HepG2 (cell line): ENCODE measurements around the gene COPE. TPM values are rescaled to one million over a fixed set of nuclear protein-coding genes. Genes with fewer than 3 reads are reported as not detected.

Experiments
- GPN1 ChIP-seq: sonication (generic); formaldehyde crosslinking; IDR thresholded peaks from 2 replicates; pipeline ENCODE4 v1.5.1; 2020; ENCODE audit warnings: missing genetic modification reagents, borderline replicate concordance
- HCFC1 ChIP-seq: fragments of 150-350 bp; IDR thresholded peaks from 2 replicates; pipeline ENCODE4 v1.6.1; 2014; ENCODE audit warnings: low read depth, low read length
- KAT8 ChIP-seq: IDR thresholded peaks from 2 replicates; pipeline ENCODE4 v1.6.1; 2016; ENCODE audit warnings: missing genetic modification reagents, missing compliant biosample characterization
- MAFG ChIP-seq: sonication (generic); formaldehyde crosslinking; IDR thresholded peaks from 2 replicates; pipeline ENCODE4 v1.5.1; 2020; ENCODE audit warnings: mild to moderate bottlenecking, missing genetic modification reagents
- MEIS1 ChIP-seq: sonication (generic); formaldehyde crosslinking; IDR thresholded peaks from 2 replicates; pipeline ENCODE4 v1.9.0; 2021; ENCODE audit warnings: mild to moderate bottlenecking, missing genetic modification reagents, moderate library complexity, borderline replicate concordance
- PAF1 ChIP-seq: IDR thresholded peaks from 2 replicates; pipeline ENCODE4 v1.6.1; 2016; ENCODE audit warnings: missing genetic modification reagents, missing compliant biosample characterization
- PCBP2 ChIP-seq: fragments of 200-400 bp; formaldehyde crosslinking; optimal IDR thresholded peaks from 2 replicates; pipeline ENCODE3; 2018; ENCODE audit warnings: low read length, low read depth; ENCODE audit not compliant: poor library complexity, severe bottlenecking
- ZNF180 ChIP-seq: sonication (generic); formaldehyde crosslinking; IDR thresholded peaks from 2 replicates; pipeline ENCODE4 v1.4.0; 2020; ENCODE audit warnings: low read depth, missing genetic modification reagents, borderline replicate concordance
- ZNF737 ChIP-seq: sonication (generic); formaldehyde crosslinking; IDR thresholded peaks from 2 replicates; pipeline ENCODE4 v1.5.0; 2020; ENCODE audit warnings: missing genetic modification reagents, mild to moderate bottlenecking, borderline replicate concordance
- polyA plus RNA-seq, 8 experiments: library from polyadenylated mRNA; depleted of rRNA in 3 of 8; stranded (reverse) in 7 of 8; unstranded in 1 of 8; fragments of >200 nt; fragmentation: Illumina TruSeq in 4 of 8; extraction: Trizol in 4 of 8; gene quantifications; 2 replicates each; pipeline versions ENCODE4 v1.2.1 to v1.2.3, GENCODE V29; 2011 to 2016; ENCODE audit warnings: low read depth in 4 of 8, missing spikeins in 1 of 8, mixed read lengths in 1 of 8; ENCODE audit not compliant: insufficient read depth in 1 of 8
- total RNA-seq, 5 experiments: library from RNA; depleted of rRNA; stranded (reverse); fragments of >200 nt; fragmentation: Illumina TruSeq; extraction: Trizol; gene quantifications; 2 replicates each; pipeline ENCODE4 v1.2.3, GENCODE V29; 2016; ENCODE audit warnings: low read depth in 1 of 5
- TF ChIP-seq, protein P1 (sequence below): sonication (generic); formaldehyde crosslinking; IDR thresholded peaks from 2 replicates; pipeline ENCODE4 v1.4.0; 2020; ENCODE audit warnings: missing genetic modification reagents, borderline replicate concordance
- TF ChIP-seq, protein P2 (sequence below): sonication (generic); formaldehyde crosslinking; IDR thresholded peaks from 2 replicates; pipeline ENCODE4 v1.8.1; 2022; ENCODE audit warnings: mild to moderate bottlenecking, missing genetic modification reagents
- TF ChIP-seq, protein P3 (sequence below): sonication (generic); formaldehyde crosslinking; IDR thresholded peaks from 2 replicates; pipeline ENCODE4 v1.5.0; 2020; ENCODE audit warnings: mild to moderate bottlenecking, missing genetic modification reagents, borderline replicate concordance
- TF ChIP-seq, protein P4 (sequence below): IDR thresholded peaks from 2 replicates; pipeline ENCODE4 v1.6.1; 2018; ENCODE audit warnings: missing genetic modification reagents, mild to moderate bottlenecking, missing compliant biosample characterization

The COPE gene
- total and polyA plus RNA-seq, 2 of the 13 experiments (the other 11 are each of a cell fraction or from before 2014, with no cell fraction given), result 189 to 205 TPM

DNA sequence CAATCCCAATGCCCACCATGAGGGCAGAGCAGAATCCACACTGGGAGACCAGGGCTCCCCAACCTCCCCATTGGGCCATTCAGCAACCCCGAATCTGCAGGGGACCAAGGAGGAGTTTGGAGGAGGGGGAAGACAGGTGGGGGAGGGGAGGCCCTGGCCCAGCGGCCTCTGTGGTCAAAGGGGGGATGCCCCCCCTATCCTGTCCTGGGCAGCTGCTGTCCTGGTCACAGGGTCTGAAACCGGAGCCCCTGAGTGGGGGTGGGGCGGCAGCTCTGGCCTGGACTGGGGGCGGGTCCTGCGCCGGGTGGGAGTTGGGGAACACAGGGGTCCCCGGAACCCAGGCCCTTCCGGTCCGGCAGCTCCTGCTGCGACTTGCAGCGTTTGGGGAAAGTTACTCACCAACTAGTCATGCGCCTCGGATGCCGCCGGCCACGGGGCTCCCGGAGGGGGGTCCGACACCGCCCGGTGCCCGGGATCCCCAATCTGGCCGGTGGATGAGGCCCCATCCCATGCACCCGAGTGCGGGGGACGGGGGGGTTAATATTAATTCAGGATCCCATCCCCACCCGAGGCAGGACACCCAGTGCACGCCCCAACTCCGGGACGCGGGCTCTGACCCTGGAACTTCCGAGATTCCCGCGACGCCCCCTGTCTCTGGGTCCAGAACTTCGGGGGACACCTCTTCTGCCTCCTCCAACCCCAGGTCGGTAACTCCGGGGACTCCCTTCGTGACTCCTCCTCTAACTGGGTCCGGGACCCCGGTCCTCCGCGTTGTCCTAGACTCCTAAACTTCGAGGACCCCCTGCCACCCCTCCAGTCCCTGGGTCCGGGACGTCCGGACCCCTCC, 21.0 kb upstream of the COPE start (continued):
- TF ChIP-seq, protein P1, sequence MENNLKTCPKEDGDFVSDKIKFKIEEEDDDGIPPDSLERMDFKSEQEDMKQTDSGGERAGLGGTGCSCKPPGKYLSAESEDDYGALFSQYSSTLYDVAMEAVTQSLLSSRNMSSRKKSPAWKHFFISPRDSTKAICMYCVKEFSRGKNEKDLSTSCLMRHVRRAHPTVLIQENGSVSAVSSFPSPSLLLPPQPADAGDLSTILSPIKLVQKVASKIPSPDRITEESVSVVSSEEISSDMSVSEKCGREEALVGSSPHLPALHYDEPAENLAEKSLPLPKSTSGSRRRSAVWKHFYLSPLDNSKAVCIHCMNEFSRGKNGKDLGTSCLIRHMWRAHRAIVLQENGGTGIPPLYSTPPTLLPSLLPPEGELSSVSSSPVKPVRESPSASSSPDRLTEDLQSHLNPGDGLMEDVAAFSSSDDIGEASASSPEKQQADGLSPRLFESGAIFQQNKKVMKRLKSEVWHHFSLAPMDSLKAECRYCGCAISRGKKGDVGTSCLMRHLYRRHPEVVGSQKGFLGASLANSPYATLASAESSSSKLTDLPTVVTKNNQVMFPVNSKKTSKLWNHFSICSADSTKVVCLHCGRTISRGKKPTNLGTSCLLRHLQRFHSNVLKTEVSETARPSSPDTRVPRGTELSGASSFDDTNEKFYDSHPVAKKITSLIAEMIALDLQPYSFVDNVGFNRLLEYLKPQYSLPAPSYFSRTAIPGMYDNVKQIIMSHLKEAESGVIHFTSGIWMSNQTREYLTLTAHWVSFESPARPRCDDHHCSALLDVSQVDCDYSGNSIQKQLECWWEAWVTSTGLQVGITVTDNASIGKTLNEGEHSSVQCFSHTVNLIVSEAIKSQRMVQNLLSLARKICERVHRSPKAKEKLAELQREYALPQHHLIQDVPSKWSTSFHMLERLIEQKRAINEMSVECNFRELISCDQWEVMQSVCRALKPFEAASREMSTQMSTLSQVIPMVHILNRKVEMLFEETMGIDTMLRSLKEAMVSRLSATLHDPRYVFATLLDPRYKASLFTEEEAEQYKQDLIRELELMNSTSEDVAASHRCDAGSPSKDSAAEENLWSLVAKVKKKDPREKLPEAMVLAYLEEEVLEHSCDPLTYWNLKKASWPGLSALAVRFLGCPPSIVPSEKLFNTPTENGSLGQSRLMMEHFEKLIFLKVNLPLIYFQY (CRISPR knock-in tag), result no peak
- TF ChIP-seq ZNF180 (no peak), MAFG (CRISPR knock-in tag) (no peak), ZNF737 (CRISPR knock-in tag) (no peak), PAF1 (CRISPR knock-in tag) (no peak), HCFC1 (no peak), PCBP2 (no peak), KAT8 (no peak), MEIS1 (CRISPR knock-in tag) (no peak), GPN1 (CRISPR knock-in tag) (no peak)
- TF ChIP-seq, protein P2, sequence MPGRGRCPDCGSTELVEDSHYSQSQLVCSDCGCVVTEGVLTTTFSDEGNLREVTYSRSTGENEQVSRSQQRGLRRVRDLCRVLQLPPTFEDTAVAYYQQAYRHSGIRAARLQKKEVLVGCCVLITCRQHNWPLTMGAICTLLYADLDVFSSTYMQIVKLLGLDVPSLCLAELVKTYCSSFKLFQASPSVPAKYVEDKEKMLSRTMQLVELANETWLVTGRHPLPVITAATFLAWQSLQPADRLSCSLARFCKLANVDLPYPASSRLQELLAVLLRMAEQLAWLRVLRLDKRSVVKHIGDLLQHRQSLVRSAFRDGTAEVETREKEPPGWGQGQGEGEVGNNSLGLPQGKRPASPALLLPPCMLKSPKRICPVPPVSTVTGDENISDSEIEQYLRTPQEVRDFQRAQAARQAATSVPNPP (CRISPR knock-in tag), result no peak
- TF ChIP-seq, protein P3, sequence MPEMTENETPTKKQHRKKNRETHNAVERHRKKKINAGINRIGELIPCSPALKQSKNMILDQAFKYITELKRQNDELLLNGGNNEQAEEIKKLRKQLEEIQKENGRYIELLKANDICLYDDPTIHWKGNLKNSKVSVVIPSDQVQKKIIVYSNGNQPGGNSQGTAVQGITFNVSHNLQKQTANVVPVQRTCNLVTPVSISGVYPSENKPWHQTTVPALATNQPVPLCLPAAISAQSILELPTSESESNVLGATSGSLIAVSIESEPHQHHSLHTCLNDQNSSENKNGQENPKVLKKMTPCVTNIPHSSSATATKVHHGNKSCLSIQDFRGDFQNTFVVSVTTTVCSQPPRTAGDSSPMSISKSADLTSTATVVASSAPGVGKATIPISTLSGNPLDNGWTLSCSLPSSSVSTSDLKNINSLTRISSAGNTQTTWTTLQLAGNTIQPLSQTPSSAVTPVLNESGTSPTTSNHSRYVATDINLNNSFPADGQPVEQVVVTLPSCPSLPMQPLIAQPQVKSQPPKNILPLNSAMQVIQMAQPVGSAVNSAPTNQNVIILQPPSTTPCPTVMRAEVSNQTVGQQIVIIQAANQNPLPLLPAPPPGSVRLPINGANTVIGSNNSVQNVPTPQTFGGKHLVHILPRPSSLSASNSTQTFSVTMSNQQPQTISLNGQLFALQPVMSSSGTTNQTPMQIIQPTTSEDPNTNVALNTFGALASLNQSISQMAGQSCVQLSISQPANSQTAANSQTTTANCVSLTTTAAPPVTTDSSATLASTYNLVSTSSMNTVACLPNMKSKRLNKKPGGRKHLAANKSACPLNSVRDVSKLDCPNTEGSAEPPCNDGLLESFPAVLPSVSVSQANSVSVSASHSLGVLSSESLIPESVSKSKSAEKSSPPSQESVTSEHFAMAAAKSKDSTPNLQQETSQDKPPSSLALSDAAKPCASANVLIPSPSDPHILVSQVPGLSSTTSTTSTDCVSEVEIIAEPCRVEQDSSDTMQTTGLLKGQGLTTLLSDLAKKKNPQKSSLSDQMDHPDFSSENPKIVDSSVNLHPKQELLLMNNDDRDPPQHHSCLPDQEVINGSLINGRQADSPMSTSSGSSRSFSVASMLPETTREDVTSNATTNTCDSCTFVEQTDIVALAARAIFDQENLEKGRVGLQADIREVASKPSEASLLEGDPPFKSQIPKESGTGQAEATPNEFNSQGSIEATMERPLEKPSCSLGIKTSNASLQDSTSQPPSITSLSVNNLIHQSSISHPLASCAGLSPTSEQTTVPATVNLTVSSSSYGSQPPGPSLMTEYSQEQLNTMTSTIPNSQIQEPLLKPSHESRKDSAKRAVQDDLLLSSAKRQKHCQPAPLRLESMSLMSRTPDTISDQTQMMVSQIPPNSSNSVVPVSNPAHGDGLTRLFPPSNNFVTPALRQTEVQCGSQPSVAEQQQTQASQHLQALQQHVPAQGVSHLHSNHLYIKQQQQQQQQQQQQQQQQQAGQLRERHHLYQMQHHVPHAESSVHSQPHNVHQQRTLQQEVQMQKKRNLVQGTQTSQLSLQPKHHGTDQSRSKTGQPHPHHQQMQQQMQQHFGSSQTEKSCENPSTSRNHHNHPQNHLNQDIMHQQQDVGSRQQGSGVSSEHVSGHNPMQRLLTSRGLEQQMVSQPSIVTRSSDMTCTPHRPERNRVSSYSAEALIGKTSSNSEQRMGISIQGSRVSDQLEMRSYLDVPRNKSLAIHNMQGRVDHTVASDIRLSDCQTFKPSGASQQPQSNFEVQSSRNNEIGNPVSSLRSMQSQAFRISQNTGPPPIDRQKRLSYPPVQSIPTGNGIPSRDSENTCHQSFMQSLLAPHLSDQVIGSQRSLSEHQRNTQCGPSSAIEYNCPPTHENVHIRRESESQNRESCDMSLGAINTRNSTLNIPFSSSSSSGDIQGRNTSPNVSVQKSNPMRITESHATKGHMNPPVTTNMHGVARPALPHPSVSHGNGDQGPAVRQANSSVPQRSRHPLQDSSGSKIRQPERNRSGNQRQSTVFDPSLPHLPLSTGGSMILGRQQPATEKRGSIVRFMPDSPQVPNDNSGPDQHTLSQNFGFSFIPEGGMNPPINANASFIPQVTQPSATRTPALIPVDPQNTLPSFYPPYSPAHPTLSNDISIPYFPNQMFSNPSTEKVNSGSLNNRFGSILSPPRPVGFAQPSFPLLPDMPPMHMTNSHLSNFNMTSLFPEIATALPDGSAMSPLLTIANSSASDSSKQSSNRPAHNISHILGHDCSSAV (CRISPR knock-in tag), result no peak
- TF ChIP-seq, protein P4, sequence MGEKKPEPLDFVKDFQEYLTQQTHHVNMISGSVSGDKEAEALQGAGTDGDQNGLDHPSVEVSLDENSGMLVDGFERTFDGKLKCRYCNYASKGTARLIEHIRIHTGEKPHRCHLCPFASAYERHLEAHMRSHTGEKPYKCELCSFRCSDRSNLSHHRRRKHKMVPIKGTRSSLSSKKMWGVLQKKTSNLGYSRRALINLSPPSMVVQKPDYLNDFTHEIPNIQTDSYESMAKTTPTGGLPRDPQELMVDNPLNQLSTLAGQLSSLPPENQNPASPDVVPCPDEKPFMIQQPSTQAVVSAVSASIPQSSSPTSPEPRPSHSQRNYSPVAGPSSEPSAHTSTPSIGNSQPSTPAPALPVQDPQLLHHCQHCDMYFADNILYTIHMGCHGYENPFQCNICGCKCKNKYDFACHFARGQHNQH (CRISPR knock-in tag), result 0 out of 2 replicates have a peak, but pooled peaks have one; percentile 13
